Posterior vena cava (tissue), 2 donors: ENCODE results near the gene NKAIN2. TPM values are rescaled to one million over a fixed set of nuclear protein-coding genes. Genes with fewer than 3 reads are reported as not detected.

Experiments used
- DNase-seq: peaks from one replicate; pipeline ENCODE4 v3.0.0-alpha.2; 2020; ENCODE audit warnings: low spot score
- intact Hi-C, 2 donors: fragments of 100-400 bp; cut with DNase I; formaldehyde crosslinking; loops; one replicate each; pipeline versions ENCODE4 v1.14.1 to v1.14.2; 2022 to 2023
- total RNA-seq, 2 donors: library from RNA; stranded (reverse); fragmentation: NEBNext Ultra II Directional; extraction: Animal tissue kit (Norgen Biotek cat#: 25700); gene quantifications; one replicate each; pipeline ENCODE4 v1.2.1, GENCODE V29; 2021
- donor health status: DM: yes; HTN: yes; CAD: no.
- donor health status: DM: yes; HTN: yes; CAD: no.

NKAIN2 gene
- total RNA-seq, 2 donors from 2014 or later = 0.23 to 0.81 TPM

- DNase-seq = no peak
- intact Hi-C loops = loop anchor here in 1 of 2 donors (10.0 kb wide), 1 partner anchor 1055 kb away; the partner anchor contains the start of gene NKAIN2
These were observed 1055.7 kb downstream of the NKAIN2 start for GRCh38 chr6:124859366-124859765.

DNA sequence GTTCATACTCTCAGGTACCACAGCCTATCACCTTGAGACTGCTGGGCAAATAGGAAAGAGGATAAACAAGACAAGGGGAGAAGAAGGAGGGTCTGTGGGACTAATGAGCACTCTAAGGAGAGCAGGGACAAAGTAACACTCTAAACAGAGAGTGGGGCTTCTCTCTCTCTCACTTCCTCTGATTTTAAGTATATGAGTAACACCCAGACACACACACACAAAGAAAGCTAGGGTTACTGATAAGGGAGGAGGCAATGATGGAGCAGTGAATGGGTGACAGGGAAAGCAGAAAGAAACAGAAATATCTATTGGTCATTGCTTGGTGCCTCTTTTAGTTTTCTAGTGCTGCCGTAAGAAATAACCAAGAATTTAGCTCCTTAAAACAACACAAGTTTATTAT lies 1062.4 kb downstream of the NKAIN2 start:
- DNase-seq = no peak
- intact Hi-C loops = no loop called here

GRCh38 chr6:124867121-124867520 lies 1063.5 kb downstream of the NKAIN2 start:
- intact Hi-C loops = no loop called here
- no peak for DNase-seq

DNA sequence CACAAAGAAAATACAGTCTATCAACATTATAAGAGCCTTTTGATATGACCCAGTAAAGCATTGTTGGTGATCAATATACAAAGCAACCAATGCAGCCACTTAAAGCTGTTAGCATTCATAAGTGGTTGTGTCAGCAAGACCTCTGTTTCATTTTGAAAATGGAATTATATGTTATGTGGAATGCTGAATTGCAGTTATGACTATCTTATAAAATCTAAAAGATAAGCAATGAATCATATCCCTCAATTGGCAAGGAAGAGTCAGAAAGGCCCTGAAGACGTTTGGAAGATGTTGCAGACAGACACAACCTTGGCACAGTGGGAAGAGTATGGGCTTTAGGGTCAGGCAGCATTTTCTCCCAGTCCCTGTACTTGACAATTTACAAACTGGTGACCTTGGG lies 1064.8 kb downstream of the NKAIN2 start:
- no peak for DNase-seq
- intact Hi-C loops = no loop called here

DNA sequence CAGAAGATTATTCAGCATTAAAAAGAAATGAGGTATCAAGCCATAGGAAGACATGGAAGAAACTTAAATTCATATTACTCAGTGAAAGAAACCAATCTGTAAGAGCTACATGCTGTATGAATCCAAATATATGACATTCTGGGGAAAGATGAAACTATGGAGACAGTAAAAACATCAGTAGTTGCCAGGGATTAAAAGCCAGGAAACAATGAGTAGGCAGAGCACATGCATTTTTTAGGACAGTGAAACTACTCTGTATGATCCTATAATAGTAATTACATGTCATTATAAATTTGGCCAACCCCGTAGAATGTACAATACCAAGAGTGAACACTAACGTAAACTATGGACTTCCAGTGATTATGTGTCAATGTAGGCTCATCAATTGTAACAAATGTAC lies 1065.8 kb downstream of the NKAIN2 start:
- intact Hi-C loops = no loop called here
- DNase-seq = no peak

- intact Hi-C loops = loop anchor here in 1 of 2 donors (5.0 kb wide), 1 partner anchor 241 kb away; no protein-coding TSS in a partner anchor
These were observed 1067.2 kb downstream of the NKAIN2 start for GRCh38 chr6:124870611-124871459.

GRCh38 chr6:124872361-124873065 lies 1068.8 kb downstream of the NKAIN2 start:
- DNase-seq = no peak
- intact Hi-C loops = loop anchor here in 1 of 2 donors (5.0 kb wide), 1 partner anchor 240 kb away; no protein-coding TSS in a partner anchor

More at GRCh38 chr6:124870611-124871459, 1067.2 kb downstream of the NKAIN2 start:
- DNase-seq = no peak

- intact Hi-C loops = loop anchor here in 1 of 2 donors (5.0 kb wide), 1 partner anchor 239 kb away; no protein-coding TSS in a partner anchor
- no peak for DNase-seq
These were observed 1069.4 kb downstream of the NKAIN2 start for GRCh38 chr6:124873066-124873410.

Other genes starting within 250 kb of the NKAIN2 start
- gene TRDN, start 166.9 kb upstream of the NKAIN2 start, total RNA-seq = 10 to 100 TPM in 1 of 2 donors, 1 to 10 TPM in 1; 5.4 to 10.3 TPM